Measurements from ENCODE around the gene LENG9. TPM values are rescaled to one million over a fixed set of nuclear protein-coding genes. Genes with fewer than 3 reads are reported as not detected.
A peak's percentile ranks its signal among the peaks of the same experiment; 100 is the strongest.

The LENG9 gene
- total and polyA plus RNA-seq, 2 of the 13 experiments (the other 11 are each of a cell fraction or from before 2014, with no cell fraction given): 0.75 to 2.9 TPM

DNA sequence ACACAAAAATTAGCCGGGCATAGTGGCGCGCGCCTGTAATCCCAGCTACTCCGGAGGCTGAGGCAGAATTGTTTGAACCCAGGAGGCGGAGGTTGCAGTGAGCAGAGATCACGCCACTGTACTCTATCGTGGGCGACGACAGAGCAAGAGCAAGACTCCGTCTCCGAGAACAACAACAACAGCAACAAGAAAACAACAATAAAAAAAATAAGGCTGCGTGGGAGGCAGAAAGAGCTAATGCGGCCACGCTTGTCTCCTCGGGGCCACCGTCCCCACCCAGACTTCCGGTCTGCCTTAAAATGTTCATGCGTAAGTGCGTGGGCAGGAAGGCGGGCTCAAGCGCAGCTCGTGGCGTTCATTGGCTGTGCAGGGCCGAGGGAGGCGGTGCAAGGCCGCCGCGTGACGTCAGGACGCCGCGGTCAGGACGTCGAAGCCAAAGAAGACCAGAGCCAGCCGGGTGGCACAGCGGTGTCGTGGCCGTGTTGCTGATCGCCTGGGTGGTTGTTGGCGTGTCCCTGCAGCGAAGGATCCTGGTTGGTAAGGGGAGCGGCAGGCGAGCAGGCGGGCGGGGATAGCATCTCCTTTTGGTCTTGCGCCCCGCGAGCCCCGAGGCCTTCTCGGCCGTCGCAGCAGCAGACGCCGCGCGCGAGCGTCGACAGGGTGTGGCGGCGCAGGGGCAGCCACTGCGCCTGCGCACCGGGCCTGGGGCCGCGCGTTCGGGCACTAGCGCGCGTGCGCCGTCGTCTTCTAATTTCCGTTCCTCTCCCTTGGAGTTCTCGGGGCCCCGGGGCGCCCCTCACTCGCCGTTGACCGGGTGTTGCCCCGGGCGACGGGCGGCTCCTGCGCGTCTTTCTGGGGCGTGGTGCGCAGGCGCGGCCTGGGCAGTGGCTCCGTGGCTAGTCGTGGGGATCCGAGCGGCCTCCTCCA, 14.5 kb downstream of the LENG9 start, which contains the start of gene LENG8 (continued):
- TF ChIP-seq, protein P1, sequence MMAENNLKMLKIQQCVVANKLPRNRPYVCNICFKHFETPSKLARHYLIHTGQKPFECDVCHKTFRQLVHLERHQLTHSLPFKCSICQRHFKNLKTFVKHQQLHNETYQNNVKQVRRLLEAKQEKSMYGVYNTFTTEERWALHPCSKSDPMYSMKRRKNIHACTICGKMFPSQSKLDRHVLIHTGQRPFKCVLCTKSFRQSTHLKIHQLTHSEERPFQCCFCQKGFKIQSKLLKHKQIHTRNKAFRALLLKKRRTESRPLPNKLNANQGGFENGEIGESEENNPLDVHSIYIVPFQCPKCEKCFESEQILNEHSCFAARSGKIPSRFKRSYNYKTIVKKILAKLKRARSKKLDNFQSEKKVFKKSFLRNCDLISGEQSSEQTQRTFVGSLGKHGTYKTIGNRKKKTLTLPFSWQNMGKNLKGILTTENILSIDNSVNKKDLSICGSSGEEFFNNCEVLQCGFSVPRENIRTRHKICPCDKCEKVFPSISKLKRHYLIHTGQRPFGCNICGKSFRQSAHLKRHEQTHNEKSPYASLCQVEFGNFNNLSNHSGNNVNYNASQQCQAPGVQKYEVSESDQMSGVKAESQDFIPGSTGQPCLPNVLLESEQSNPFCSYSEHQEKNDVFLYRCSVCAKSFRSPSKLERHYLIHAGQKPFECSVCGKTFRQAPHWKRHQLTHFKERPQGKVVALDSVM (CRISPR knock-in tag; IDR thresholded peaks at IDR 0.05): peak; percentile 52; the same call in 1 of the 2 replicates
- no peak for TF ChIP-seq ZKSCAN1 (IDR thresholded peaks at IDR 0.05; ENCODE audit: low read length)
- peak; percentile 94 for TF ChIP-seq ZNF83 (CRISPR knock-in tag; IDR thresholded peaks at IDR 0.05; ENCODE audit: borderline replicate concordance)
- no peak for TF ChIP-seq NFE2L2 (IDR thresholded peaks at IDR 0.05; ENCODE audit: low read length)
- TF ChIP-seq MEIS2 (CRISPR knock-in tag; IDR thresholded peaks at IDR 0.05): peak; percentile 56
- TF ChIP-seq SP5 (CRISPR knock-in tag; IDR thresholded peaks at IDR 0.05; ENCODE audit: borderline replicate concordance, low read depth): peak; percentile 71
- TF ChIP-seq AKAP8 (CRISPR knock-in tag; IDR thresholded peaks at IDR 0.05): peak; percentile 75; the same call in 1 of the 2 replicates
- TF ChIP-seq ZBTB7B (CRISPR knock-in tag; IDR thresholded peaks at IDR 0.05): no peak
- no peak for TF ChIP-seq HHEX (CRISPR knock-in tag; IDR thresholded peaks at IDR 0.05)
- TF ChIP-seq ZNF260 (CRISPR knock-in tag; IDR thresholded peaks at IDR 0.05; ENCODE audit: borderline replicate concordance, low read depth): no peak
- TF ChIP-seq ZNF746 (CRISPR knock-in tag; IDR thresholded peaks at IDR 0.05): peak; percentile 76; the same call in 1 of the 2 replicates
- TF ChIP-seq GFI1 (CRISPR knock-in tag; IDR thresholded peaks at IDR 0.05; ENCODE audit: borderline replicate concordance): no peak
- TF ChIP-seq ARNT (IDR thresholded peaks at IDR 0.05): no peak
- TF ChIP-seq, protein P2, sequence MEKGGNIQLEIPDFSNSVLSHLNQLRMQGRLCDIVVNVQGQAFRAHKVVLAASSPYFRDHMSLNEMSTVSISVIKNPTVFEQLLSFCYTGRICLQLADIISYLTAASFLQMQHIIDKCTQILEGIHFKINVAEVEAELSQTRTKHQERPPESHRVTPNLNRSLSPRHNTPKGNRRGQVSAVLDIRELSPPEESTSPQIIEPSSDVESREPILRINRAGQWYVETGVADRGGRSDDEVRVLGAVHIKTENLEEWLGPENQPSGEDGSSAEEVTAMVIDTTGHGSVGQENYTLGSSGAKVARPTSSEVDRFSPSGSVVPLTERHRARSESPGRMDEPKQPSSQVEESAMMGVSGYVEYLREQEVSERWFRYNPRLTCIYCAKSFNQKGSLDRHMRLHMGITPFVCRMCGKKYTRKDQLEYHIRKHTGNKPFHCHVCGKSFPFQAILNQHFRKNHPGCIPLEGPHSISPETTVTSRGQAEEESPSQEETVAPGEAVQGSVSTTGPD (CRISPR knock-in tag; IDR thresholded peaks at IDR 0.05): no peak
- no peak for TF ChIP-seq HDAC6 (IDR thresholded peaks at IDR 0.05; ENCODE audit: low read depth, low read length)
- TF ChIP-seq ZNF432 (CRISPR knock-in tag; IDR thresholded peaks at IDR 0.05; ENCODE audit: borderline replicate concordance): no peak
- TF ChIP-seq, protein P3, sequence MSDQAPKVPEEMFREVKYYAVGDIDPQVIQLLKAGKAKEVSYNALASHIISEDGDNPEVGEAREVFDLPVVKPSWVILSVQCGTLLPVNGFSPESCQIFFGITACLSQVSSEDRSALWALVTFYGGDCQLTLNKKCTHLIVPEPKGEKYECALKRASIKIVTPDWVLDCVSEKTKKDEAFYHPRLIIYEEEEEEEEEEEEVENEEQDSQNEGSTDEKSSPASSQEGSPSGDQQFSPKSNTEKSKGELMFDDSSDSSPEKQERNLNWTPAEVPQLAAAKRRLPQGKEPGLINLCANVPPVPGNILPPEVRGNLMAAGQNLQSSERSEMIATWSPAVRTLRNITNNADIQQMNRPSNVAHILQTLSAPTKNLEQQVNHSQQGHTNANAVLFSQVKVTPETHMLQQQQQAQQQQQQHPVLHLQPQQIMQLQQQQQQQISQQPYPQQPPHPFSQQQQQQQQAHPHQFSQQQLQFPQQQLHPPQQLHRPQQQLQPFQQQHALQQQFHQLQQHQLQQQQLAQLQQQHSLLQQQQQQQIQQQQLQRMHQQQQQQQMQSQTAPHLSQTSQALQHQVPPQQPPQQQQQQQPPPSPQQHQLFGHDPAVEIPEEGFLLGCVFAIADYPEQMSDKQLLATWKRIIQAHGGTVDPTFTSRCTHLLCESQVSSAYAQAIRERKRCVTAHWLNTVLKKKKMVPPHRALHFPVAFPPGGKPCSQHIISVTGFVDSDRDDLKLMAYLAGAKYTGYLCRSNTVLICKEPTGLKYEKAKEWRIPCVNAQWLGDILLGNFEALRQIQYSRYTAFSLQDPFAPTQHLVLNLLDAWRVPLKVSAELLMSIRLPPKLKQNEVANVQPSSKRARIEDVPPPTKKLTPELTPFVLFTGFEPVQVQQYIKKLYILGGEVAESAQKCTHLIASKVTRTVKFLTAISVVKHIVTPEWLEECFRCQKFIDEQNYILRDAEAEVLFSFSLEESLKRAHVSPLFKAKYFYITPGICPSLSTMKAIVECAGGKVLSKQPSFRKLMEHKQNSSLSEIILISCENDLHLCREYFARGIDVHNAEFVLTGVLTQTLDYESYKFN (CRISPR knock-in tag; conservative IDR thresholded peaks at IDR 0.05): 0 out of 2 replicates have a peak, but pooled peaks have one; percentile 39
- TF ChIP-seq, protein P4, sequence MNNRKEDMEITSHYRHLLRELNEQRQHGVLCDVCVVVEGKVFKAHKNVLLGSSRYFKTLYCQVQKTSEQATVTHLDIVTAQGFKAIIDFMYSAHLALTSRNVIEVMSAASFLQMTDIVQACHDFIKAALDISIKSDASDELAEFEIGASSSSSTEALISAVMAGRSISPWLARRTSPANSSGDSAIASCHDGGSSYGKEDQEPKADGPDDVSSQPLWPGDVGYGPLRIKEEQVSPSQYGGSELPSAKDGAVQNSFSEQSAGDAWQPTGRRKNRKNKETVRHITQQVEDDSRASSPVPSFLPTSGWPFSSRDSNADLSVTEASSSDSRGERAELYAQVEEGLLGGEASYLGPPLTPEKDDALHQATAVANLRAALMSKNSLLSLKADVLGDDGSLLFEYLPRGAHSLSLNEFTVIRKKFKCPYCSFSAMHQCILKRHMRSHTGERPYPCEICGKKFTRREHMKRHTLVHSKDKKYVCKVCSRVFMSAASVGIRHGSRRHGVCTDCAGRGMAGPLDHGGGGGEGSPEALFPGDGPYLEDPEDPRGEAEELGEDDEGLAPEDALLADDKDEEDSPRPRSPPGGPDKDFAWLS (CRISPR knock-in tag; IDR thresholded peaks at IDR 0.05; ENCODE audit: borderline replicate concordance): no peak
- TF ChIP-seq ZZZ3 (CRISPR knock-in tag; IDR thresholded peaks at IDR 0.05; ENCODE audit: borderline replicate concordance): peak; percentile 84; the same call in 1 of the 2 replicates

Data from HepG2 (cell line).